ENCODE measurements around the gene RTEL1.
"Not testable (repeated sequence)": the region's sequence is repeated elsewhere in the genome, so short reads cannot be mapped to it uniquely, and the experiment has no call there.

RTEL1 gene

DNA sequence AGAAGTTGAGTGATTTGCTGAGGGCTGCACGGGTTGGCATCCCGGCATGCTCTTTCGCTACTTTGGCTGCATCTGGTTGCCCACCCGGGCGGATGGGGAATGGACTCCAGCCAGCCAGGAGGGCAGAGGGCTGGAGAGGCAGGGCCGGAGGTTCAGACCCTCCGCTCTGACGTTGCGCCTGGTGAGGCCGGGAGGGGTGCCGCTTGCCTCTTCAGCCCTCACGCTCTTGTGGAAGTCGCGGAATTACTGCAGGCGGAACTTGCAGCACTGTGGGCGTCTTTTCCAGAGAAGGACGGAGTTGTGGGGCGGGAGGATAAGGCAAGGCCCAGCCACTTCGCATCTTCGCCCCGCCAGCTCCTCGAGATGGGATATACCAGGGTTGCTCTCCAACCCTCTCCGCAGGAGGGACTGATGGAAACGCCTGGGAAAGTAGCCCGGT lies 656 bp downstream of the RTEL1 start:
- H3K4me3 ChIP-seq (ENCODE audit: low read length): peak overlapping the region; percentile 85
- peaks cover 8% of the 10 kb centered on the region for H3K36me3 ChIP-seq (ENCODE audit: control insufficient read depth, insufficient read depth, low read length)
- H3K4me1 ChIP-seq (ENCODE audit: control insufficient read depth, insufficient read depth, low read length): peaks cover 18% of the 10 kb centered on the region
- peaks cover 2% of the 10 kb centered on the region for H3K27me3 ChIP-seq (ENCODE audit: control insufficient read depth, insufficient read depth, low read length)
- no peak overlapping the region for H3K9ac ChIP-seq (ENCODE audit: low read length)
- H3K27ac ChIP-seq (ENCODE audit: low read depth, low read length): peak overlapping the region; percentile 85

DNA sequence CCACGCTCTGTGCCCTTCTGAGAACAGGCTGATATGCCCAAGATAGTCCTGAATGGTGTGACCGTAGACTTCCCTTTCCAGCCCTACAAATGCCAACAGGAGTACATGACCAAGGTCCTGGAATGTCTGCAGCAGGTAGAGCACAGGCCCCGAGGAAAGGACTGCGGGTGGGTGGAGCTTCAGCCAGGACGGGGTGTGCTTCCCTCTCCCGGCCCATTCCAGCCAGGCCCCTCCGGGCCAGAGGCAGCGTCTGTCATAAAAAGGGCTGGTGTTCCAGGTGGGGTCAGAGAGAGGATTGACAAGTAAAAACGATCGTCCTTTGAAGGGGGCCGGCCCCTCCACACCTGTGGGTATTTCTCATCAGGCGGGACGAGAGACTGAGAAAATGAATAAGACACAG lies 1.3 kb downstream of the RTEL1 start:
- peak overlapping the region; percentile 85 for H3K27ac ChIP-seq (ENCODE audit: low read depth, low read length)
- H3K27me3 ChIP-seq (ENCODE audit: control insufficient read depth, insufficient read depth, low read length): peaks cover 2% of the 10 kb centered on the region
- H3K36me3 ChIP-seq (ENCODE audit: control insufficient read depth, insufficient read depth, low read length): peaks cover 11% of the 10 kb centered on the region
- no peak overlapping the region for H3K9ac ChIP-seq (ENCODE audit: low read length)
- H3K4me3 ChIP-seq (ENCODE audit: low read length): peak overlapping the region; percentile 85
- peaks cover 14% of the 10 kb centered on the region for H3K4me1 ChIP-seq (ENCODE audit: control insufficient read depth, insufficient read depth, low read length)

DNA sequence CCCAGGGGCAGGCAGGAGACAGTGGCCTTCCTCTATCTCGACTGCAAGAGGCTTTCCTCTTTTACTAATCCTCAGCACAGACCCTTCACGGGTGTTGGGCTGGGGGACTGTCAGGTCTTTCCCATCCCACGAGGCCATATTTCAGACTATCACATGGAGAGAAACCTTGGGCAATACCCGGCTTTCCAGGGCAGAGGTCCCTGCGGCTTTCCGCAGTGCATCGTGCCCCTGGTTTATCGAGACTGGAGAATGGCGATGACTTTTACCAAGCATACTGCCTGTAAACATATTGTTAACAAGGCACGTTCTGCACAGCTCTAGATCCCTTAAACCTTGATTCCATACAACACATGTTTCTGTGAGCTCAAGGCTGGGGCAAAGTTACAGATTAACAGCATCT lies 2.1 kb downstream of the RTEL1 start:
- peaks cover 14% of the 10 kb centered on the region for H3K4me1 ChIP-seq (ENCODE audit: control insufficient read depth, insufficient read depth, low read length)
- not testable (repeated sequence) for H3K4me3 ChIP-seq (ENCODE audit: low read length); H3K9ac ChIP-seq (ENCODE audit: low read length); H3K27ac ChIP-seq (ENCODE audit: low read depth, low read length); H3K27me3 ChIP-seq (ENCODE audit: control insufficient read depth, insufficient read depth, low read length)
- H3K36me3 ChIP-seq (ENCODE audit: control insufficient read depth, insufficient read depth, low read length): peaks cover 11% of the 10 kb centered on the region

DNA sequence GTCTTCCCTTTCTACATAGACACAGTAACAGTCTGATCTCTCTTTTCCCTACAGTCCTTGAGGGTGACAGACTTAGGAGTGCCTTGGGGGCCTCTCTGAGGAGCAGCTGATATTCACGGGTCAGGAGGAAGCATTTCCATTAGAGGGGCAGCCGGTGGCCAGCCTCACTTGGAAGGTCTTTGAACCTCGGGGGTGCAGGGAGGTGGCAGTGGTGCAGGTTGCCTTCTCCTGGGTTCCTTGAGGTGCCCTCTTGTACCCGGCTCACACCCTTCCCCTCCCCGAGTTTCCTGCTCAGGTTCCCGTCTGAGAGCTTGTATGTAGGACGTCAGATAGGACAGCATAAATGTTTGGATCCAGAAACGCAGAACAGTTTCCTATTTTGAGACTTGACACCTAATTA lies 2.5 kb downstream of the RTEL1 start:
- no peak overlapping the region for H3K9ac ChIP-seq (ENCODE audit: low read length)
- no peaks in the 10 kb centered on the region for H3K27me3 ChIP-seq (ENCODE audit: control insufficient read depth, insufficient read depth, low read length)
- no peak overlapping the region for H3K4me3 ChIP-seq (ENCODE audit: low read length)
- peaks cover 14% of the 10 kb centered on the region for H3K4me1 ChIP-seq (ENCODE audit: control insufficient read depth, insufficient read depth, low read length)
- no peak overlapping the region for H3K27ac ChIP-seq (ENCODE audit: low read depth, low read length)
- peaks cover 11% of the 10 kb centered on the region for H3K36me3 ChIP-seq (ENCODE audit: control insufficient read depth, insufficient read depth, low read length)

DNA sequence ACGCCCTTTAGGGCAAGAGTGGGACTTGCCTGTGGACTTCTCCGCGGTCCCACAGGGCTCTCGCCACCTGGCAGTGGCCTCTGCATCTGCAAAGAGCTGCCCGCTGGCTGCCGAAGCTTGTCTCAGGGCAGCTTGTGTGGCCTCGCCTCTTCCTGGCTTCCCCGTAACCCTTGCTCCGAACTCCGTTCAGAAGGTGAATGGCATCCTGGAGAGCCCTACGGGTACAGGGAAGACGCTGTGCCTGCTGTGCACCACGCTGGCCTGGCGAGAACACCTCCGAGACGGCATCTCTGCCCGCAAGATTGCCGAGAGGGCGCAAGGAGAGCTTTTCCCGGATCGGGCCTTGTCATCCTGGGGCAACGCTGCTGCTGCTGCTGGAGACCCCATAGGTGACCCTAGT lies 3.0 kb downstream of the RTEL1 start:
- H3K9ac ChIP-seq (ENCODE audit: low read length): no peak overlapping the region
- H3K36me3 ChIP-seq (ENCODE audit: control insufficient read depth, insufficient read depth, low read length): peaks cover 11% of the 10 kb centered on the region
- peaks cover 14% of the 10 kb centered on the region for H3K4me1 ChIP-seq (ENCODE audit: control insufficient read depth, insufficient read depth, low read length)
- no peak overlapping the region for H3K4me3 ChIP-seq (ENCODE audit: low read length)
- no peak overlapping the region for H3K27ac ChIP-seq (ENCODE audit: low read depth, low read length)
- no peaks in the 10 kb centered on the region for H3K27me3 ChIP-seq (ENCODE audit: control insufficient read depth, insufficient read depth, low read length)

DNA sequence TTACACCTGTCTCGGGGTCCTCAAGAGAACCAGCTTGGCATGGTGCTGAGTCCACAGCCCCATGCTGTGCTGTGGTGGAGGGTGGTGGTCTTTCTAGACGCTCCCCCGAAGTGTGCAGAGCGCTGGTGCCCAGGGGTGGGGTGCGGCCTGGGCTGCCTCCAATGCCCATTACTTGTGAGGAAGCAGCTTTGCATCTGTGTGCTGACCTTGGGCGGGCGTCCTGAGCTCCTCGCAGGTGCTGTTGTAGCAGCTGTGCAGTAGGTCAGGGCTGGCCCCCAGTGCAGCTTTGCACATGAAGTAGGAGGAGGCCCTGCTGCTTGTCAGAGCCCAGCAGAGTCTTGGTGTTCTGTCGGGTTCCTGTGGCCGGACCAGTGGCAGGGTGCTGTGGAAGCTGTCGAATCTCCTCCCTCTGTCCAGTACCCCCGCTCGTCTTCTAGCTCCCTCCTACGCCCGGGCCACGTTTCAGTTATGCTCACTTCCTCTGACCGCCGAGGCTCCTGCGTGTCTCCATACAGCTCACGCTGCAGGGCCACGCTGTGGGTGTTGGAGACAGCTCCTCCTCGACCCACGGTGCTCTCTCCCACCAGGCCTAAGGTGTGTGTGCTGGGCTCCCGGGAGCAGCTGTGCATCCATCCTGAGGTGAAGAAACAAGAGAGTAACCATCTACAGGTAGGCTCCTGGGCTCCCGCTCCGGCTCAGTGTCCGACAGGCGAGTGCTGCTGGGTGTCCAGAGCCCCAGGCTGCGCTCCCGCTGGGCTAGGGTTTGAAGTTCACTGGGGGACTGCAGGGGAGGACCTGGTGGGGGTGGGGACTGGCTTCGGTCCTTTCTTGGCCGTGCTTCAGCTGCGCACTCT lies 4.1 kb downstream of the RTEL1 start:
- peaks cover 12% of the 10 kb centered on the region for H3K36me3 ChIP-seq (ENCODE audit: control insufficient read depth, insufficient read depth, low read length)
- H3K9ac ChIP-seq (ENCODE audit: low read length): no peak overlapping the region
- no peaks in the 10 kb centered on the region for H3K27me3 ChIP-seq (ENCODE audit: control insufficient read depth, insufficient read depth, low read length)

DNA sequence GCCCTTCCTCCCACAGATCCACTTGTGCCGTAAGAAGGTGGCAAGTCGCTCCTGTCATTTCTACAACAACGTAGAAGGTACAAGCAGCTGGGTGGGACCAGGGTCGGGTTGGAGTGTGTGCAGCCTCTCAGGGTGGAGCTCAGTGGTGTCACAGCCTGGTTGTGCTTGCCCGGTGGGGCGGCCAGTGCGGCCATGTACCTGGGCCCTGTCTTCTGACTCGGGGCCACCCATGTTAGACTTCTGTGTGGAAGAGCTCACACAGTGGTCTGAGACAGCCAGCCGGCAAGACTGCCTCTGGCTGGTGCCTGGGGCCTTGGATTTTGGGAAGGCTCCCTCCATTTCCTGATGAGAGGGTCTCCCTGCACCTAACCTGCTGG lies 4.7 kb downstream of the RTEL1 start:
- Histone ChIP-seq H3K4me1 (ENCODE audit: control insufficient read depth, insufficient read depth, low read length) (peaks cover 7% of the 10 kb centered on the region), H3K9ac (ENCODE audit: low read length) (no peak overlapping the region), H3K4me3 (ENCODE audit: low read length) (no peak overlapping the region), H3K27ac (ENCODE audit: low read depth, low read length) (no peak overlapping the region), H3K27me3 (ENCODE audit: control insufficient read depth, insufficient read depth, low read length) (no peaks in the 10 kb centered on the region), H3K36me3 (ENCODE audit: control insufficient read depth, insufficient read depth, low read length) (peaks cover 15% of the 10 kb centered on the region)

More for the DNA sequence above, 4.1 kb downstream of the RTEL1 start:
- Histone ChIP-seq H3K4me1 (ENCODE audit: control insufficient read depth, insufficient read depth, low read length) (peaks cover 11% of the 10 kb centered on the region), H3K4me3 (ENCODE audit: low read length) (no peak overlapping the region), H3K27ac (ENCODE audit: low read depth, low read length) (no peak overlapping the region)

DNA sequence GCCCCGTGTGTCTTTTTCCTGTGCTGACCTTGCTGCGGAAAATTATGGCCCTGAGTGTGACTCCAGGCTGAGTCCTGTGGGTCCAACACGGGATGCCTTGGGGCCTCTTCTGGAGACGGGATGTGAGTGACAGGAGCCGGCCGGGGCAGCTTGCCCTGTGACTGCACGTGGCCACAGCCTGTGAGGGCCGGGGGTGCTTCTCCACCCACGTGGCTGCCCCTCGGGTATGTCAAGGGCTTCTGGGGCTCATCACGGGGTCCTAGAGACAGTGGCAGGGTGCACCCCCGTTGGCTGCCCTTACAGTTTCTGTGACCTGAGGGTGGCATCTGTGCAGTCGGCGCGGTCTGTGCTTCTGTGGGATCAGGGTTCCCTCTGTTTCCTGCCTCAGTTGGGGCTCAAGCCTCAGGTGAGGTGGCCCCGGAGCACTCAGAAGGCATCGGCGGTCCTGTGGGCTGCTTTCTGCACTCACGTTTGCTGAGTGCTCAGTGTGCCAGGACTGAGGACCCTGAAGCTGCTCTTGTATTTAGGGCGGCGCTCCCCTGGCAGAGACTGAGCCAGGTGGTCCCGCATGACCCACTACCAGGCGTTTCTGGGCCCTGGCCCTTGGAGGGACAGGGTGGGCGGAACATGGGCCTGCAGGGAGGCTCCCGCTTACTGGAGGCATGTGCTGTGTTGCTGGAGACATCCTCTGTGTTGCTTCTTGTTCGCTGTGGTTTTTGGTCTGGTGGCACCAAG lies 5.4 kb downstream of the RTEL1 start:
- no peak overlapping the region for H3K4me3 ChIP-seq (ENCODE audit: low read length)
- no peak overlapping the region for H3K27ac ChIP-seq (ENCODE audit: low read depth, low read length)
- H3K27me3 ChIP-seq (ENCODE audit: control insufficient read depth, insufficient read depth, low read length): no peaks in the 10 kb centered on the region
- peaks cover 15% of the 10 kb centered on the region for H3K36me3 ChIP-seq (ENCODE audit: control insufficient read depth, insufficient read depth, low read length)
- H3K9ac ChIP-seq (ENCODE audit: low read length): no peak overlapping the region
- peaks cover 7% of the 10 kb centered on the region for H3K4me1 ChIP-seq (ENCODE audit: control insufficient read depth, insufficient read depth, low read length)

DNA sequence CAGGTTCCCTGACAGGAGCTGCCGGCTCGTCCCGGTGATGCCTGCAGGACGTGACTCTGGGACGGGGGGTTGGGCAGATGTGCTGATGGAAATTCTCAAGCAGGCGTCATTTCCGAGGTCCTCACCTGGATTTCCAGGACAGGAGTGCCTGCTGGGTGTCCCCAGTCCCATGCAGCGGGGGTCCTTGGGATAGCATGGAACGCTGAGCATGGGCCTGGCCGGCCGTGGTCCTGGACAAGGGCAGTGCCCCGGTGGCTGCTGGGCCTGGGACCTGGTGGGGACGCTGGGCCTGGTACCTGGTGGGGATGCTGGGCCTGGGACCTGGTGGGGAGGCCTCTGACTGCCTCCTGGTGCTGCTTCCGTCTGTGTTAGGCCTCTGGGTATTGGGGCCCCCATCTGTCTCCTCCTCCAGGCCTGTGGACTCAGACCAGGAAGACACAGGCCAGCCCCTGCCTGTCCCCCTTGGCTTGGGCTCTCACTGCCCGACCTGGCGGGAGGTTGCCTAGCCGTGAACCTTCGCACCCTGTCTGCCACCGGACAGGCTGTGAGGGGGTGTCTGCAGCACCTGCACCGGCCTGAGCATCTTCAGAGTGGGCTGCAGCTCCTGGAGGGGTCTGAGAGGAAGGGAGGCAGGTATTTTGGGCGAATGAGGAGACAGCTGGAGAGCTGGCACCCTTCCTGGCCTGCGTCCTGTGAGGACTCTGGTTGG lies 6.2 kb downstream of the RTEL1 start:
- Histone ChIP-seq H3K9ac (ENCODE audit: low read length) (no peak overlapping the region), H3K4me3 (ENCODE audit: low read length) (no peak overlapping the region), H3K27me3 (ENCODE audit: control insufficient read depth, insufficient read depth, low read length) (no peaks in the 10 kb centered on the region), H3K36me3 (ENCODE audit: control insufficient read depth, insufficient read depth, low read length) (peaks cover 15% of the 10 kb centered on the region), H3K27ac (ENCODE audit: low read depth, low read length) (no peak overlapping the region), H3K4me1 (ENCODE audit: control insufficient read depth, insufficient read depth, low read length) (peaks cover 2% of the 10 kb centered on the region)

DNA sequence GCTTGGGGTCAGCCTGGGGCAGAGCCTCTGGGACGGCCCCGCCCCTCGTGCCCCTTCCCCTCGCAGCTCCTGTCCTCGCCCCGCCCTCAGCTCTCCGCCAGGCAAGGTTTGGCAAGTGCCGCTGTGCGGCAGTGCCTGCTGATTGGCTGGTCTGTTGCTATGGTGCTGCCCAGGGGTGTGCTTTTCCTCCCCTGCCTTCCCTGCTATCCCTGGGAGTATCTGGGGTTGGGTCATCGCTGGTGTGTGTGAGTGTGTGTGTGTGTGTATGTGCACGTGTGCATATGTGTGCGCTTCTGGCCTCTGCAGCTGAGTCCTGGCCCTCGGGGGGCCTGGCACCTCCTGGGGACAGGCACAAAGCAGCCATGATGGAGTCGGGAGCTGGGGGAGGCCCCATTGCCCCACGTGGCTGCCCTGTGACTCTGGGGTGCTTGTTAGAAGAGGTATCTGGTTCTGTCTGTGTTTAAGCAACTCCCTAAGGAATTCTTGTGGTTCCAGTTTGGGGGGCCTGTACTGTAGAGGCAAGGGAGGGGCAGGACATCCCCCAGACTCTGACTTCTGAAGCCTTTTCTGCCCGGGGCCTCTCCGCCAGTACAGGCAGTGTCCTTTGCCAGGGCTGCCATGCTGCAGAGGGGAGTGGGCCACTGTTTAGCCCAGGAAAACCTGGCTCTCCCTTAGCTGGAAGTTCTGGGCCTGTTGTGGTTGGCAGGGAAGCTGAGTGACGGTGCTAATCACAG lies 6.9 kb downstream of the RTEL1 start:
- H3K27ac ChIP-seq (ENCODE audit: low read depth, low read length): no peak overlapping the region
- H3K4me1 ChIP-seq (ENCODE audit: control insufficient read depth, insufficient read depth, low read length): no peaks in the 10 kb centered on the region
- H3K36me3 ChIP-seq (ENCODE audit: control insufficient read depth, insufficient read depth, low read length): peaks cover 15% of the 10 kb centered on the region
- H3K4me3 ChIP-seq (ENCODE audit: low read length): no peak overlapping the region
- no peak overlapping the region for H3K9ac ChIP-seq (ENCODE audit: low read length)
- no peaks in the 10 kb centered on the region for H3K27me3 ChIP-seq (ENCODE audit: control insufficient read depth, insufficient read depth, low read length)

DNA sequence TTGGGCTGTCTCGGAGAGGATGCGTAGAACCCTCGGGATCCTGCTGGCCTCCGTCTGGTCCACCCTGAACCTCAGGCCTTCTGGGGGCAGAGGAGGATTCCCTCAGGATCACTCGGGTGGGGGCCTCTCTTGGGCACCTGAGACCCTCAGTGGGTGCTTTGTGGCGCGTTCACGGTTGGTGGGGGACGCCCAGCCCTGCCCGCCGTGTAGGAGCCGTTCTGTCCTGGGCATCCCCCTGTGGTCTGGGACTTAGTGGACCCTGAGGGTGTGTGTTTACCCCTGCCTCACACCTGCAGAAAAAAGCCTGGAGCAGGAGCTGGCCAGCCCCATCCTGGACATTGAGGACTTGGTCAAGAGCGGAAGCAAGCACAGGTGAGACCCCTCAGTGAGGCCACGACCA lies 7.6 kb downstream of the RTEL1 start:
- no peaks in the 10 kb centered on the region for H3K4me1 ChIP-seq (ENCODE audit: control insufficient read depth, insufficient read depth, low read length)
- no peak overlapping the region for H3K9ac ChIP-seq (ENCODE audit: low read length)
- H3K27ac ChIP-seq (ENCODE audit: low read depth, low read length): no peak overlapping the region
- peaks cover 15% of the 10 kb centered on the region for H3K36me3 ChIP-seq (ENCODE audit: control insufficient read depth, insufficient read depth, low read length)
- no peak overlapping the region for H3K4me3 ChIP-seq (ENCODE audit: low read length)
- no peaks in the 10 kb centered on the region for H3K27me3 ChIP-seq (ENCODE audit: control insufficient read depth, insufficient read depth, low read length)

DNA sequence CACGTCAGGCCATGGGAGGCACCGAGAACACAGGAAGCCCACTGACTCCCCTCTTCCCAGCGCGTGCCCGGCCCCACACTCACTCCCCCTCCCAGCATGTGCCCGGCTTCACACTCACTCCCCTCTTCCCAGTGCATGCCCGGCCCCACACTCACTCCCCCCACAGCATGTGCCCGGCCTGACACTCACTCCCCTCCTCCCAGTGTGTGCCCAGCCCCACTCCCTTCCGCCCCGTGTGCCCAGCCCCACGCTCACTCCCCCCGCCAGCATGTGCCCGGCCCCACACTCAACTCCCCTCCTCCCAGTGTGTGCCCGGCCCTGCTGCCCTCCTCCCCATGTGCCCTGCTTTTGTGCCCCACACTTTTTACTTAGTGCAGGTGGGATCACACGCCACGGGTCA lies 9.7 kb downstream of the RTEL1 start:
- Histone ChIP-seq H3K9ac (ENCODE audit: low read length) (no peak overlapping the region), H3K27me3 (ENCODE audit: control insufficient read depth, insufficient read depth, low read length) (no peaks in the 10 kb centered on the region), H3K27ac (ENCODE audit: low read depth, low read length) (no peak overlapping the region), H3K36me3 (ENCODE audit: control insufficient read depth, insufficient read depth, low read length) (peaks cover 10% of the 10 kb centered on the region), H3K4me3 (ENCODE audit: low read length) (no peak overlapping the region), H3K4me1 (ENCODE audit: control insufficient read depth, insufficient read depth, low read length) (no peaks in the 10 kb centered on the region)

All from rectal smooth muscle tissue (tissue), 1 donor.